Neural cell (in vitro differentiated cells): ENCODE measurements around the gene PTPRA. TPM values are rescaled to one million over a fixed set of nuclear protein-coding genes. Genes with fewer than 3 reads are reported as not detected.

Experiments
- H2AFZ ChIP-seq: fragments of 200-600, 300-800 bp; sonication (generic), shearing (Covaris generic); 2 replicates; pipeline ENCODE4 v1.6.0; 2014; ENCODE audit warnings: low read depth, mild to moderate bottlenecking, antibody characterized with exemption, low read length, moderate library complexity
- H3F3A ChIP-seq: fragments of 200-600 bp; shearing (Covaris generic); 2 replicates; pipeline ENCODE4 v1.6.1; 2016; ENCODE audit warnings: mild to moderate bottlenecking, moderate library complexity, mixed read lengths, antibody characterized with exemption, low read length; ENCODE audit not compliant: insufficient read depth, poor library complexity, severe bottlenecking
- H3K27ac ChIP-seq: fragments of 200-600, 300-800 bp; sonication (generic), shearing (Covaris generic); 2 replicates; pipeline ENCODE4 v1.5.1; 2014; ENCODE audit warnings: mild to moderate bottlenecking, low read length, moderate library complexity
- H3K27me3 ChIP-seq: fragments of 300-800, 200-600 bp; sonication (generic), shearing (Covaris generic); 2 replicates; pipeline ENCODE4 v1.6.0; 2014; ENCODE audit warnings: mild to moderate bottlenecking, low read depth, low read length, moderate library complexity; ENCODE audit not compliant: insufficient read depth
- H3K36me3 ChIP-seq: fragments of 300-800, 200-600 bp; sonication (generic), shearing (Covaris generic); 2 replicates; pipeline ENCODE4 v1.5.1; 2014; ENCODE audit warnings: mild to moderate bottlenecking, antibody characterized with exemption, low read length, moderate library complexity; ENCODE audit not compliant: insufficient read depth
- H3K4me2 ChIP-seq: fragments of 300-800, 200-600 bp; sonication (generic), shearing (Covaris generic); 2 replicates; pipeline ENCODE4 v1.6.0; 2014; ENCODE audit warnings: mild to moderate bottlenecking, low read length
- H3K4me3 ChIP-seq: fragments of 300-800, 200-600 bp; sonication (generic), shearing (Covaris generic); 2 replicates; pipeline ENCODE4 v1.5.1; 2014; ENCODE audit warnings: mild to moderate bottlenecking, low read length, moderate library complexity
- H3K79me2 ChIP-seq: fragments of 200-600 bp; shearing (Covaris generic); replicated peaks from 2 replicates; pipeline ENCODE4 v1.6.0; 2014; ENCODE audit warnings: mild to moderate bottlenecking, low read length, moderate library complexity; ENCODE audit not compliant: insufficient read depth
- H3K9ac ChIP-seq: fragments of 300-800, 200-600 bp; sonication (generic), shearing (Covaris generic); 2 replicates; pipeline ENCODE4 v1.6.1; 2016; ENCODE audit warnings: mild to moderate bottlenecking, low read length, mixed read lengths
- H3K9me2 ChIP-seq: fragments of 200-600 bp; shearing (Covaris generic); 2 replicates; pipeline ENCODE4 v1.6.1; 2016; ENCODE audit warnings: mild to moderate bottlenecking, low read length, mixed read lengths; ENCODE audit not compliant: insufficient read depth
- H3K9me3 ChIP-seq: fragments of 200-600, 300-800 bp; sonication (generic), shearing (Covaris generic); 2 replicates; pipeline ENCODE4 v1.6.1; 2016; ENCODE audit warnings: mild to moderate bottlenecking, mixed run types, low read length, moderate library complexity, mixed read lengths
- H4K20me1 ChIP-seq: fragments of 200-600 bp; shearing (Covaris generic); 2 replicates; pipeline ENCODE4 v1.6.1; 2016; ENCODE audit warnings: mild to moderate bottlenecking, mixed run types; ENCODE audit not compliant: insufficient read depth
- EP300 ChIP-seq: fragments of 450-650 bp; conservative IDR thresholded peaks from 2 replicates; pipeline ENCODE4 v1.6.1; 2014; ENCODE audit warnings: antibody characterized with exemption, mild to moderate bottlenecking, moderate library complexity; ENCODE audit not compliant: poor library complexity, severe bottlenecking
- EZH2 ChIP-seq: fragments of 200-600, 300-800 bp; shearing (Covaris generic), sonication (generic); IDR thresholded peaks from 2 replicates; pipeline ENCODE4 v1.6.1; 2014; ENCODE audit warnings: antibody characterized with exemption, low read length, borderline replicate concordance, mild to moderate bottlenecking; ENCODE audit not compliant: insufficient read depth, poor library complexity, severe bottlenecking
- MXI1 ChIP-seq: fragments of 450-650 bp; conservative IDR thresholded peaks from 2 replicates; pipeline ENCODE4 v1.6.1; 2014; ENCODE audit warnings: antibody characterized with exemption, mild to moderate bottlenecking; ENCODE audit not compliant: poor library complexity, severe bottlenecking
- POLR2AphosphoS5 ChIP-seq: IDR thresholded peaks from 2 replicates; pipeline ENCODE4 v1.6.1; 2012
- RAD21 ChIP-seq: fragments of 450-650 bp; conservative IDR thresholded peaks from 2 replicates; pipeline ENCODE4 v1.6.1; 2014; ENCODE audit warnings: antibody characterized with exemption, mild to moderate bottlenecking, moderate library complexity
- SMC3 ChIP-seq: fragments of 450-650 bp; conservative IDR thresholded peaks from 2 replicates; pipeline ENCODE4 v1.6.1; 2014; ENCODE audit warnings: antibody characterized with exemption, mild to moderate bottlenecking, moderate library complexity; ENCODE audit not compliant: poor library complexity
- TAF1 ChIP-seq: IDR thresholded peaks from 2 replicates; pipeline ENCODE4 v1.6.1; 2012; ENCODE audit warnings: low read depth
- polyA plus RNA-seq: library from polyadenylated mRNA; depleted of rRNA; stranded (reverse); fragments of >200 nt; gene quantifications from 2 replicates; pipeline ENCODE4 v1.2.3, GENCODE V29; 2014
- TF ChIP-seq, protein P1 (sequence below): fragments of 450-650 bp; IDR thresholded peaks from 2 replicates; pipeline ENCODE4 v1.5.1; 2014; ENCODE audit warnings: antibody characterized with exemption, mild to moderate bottlenecking, moderate library complexity; ENCODE audit not compliant: poor library complexity, severe bottlenecking
- TF ChIP-seq, protein P2 (sequence below): IDR thresholded peaks from 2 replicates; pipeline ENCODE4 v1.6.1; 2012; ENCODE audit warnings: borderline replicate concordance

PTPRA gene
- polyA plus RNA-seq, 1 donor from 2014 or later: 68.2 TPM

DNA sequence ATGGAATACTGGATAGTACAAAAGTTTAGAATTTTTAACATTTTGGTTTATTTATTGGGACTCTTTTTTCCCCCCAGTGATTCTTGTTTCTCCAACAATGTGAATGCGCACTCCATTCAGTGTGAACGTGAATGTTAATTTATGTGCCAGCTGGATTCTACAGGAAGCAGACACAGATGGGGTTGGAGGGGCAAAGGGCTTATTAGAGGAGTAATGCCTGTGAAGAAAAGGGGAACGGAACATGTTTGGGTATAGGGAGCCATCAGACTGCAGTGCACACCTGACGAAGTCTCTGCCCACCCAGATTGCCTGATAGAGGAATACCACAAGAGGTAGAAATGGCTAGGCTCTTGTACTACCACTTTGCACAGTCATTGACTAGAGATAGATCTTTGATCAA lies 48.2 kb downstream of the PTPRA start:
- H3K9me2 ChIP-seq: no peaks in the 10 kb centered on the region
- no peaks in the 10 kb centered on the region for H3K36me3 ChIP-seq
- H3K4me2 ChIP-seq: no peak overlapping the region
- no peak overlapping the region for H3K9ac ChIP-seq
- H3K27me3 ChIP-seq: no peaks in the 10 kb centered on the region
- H2AFZ ChIP-seq: no peak overlapping the region
- H3F3A ChIP-seq: no peaks in the 10 kb centered on the region
- H4K20me1 ChIP-seq: no peaks in the 10 kb centered on the region
- peaks cover under 1% of the 10 kb centered on the region for H3K9me3 ChIP-seq
- TF ChIP-seq, protein P1, sequence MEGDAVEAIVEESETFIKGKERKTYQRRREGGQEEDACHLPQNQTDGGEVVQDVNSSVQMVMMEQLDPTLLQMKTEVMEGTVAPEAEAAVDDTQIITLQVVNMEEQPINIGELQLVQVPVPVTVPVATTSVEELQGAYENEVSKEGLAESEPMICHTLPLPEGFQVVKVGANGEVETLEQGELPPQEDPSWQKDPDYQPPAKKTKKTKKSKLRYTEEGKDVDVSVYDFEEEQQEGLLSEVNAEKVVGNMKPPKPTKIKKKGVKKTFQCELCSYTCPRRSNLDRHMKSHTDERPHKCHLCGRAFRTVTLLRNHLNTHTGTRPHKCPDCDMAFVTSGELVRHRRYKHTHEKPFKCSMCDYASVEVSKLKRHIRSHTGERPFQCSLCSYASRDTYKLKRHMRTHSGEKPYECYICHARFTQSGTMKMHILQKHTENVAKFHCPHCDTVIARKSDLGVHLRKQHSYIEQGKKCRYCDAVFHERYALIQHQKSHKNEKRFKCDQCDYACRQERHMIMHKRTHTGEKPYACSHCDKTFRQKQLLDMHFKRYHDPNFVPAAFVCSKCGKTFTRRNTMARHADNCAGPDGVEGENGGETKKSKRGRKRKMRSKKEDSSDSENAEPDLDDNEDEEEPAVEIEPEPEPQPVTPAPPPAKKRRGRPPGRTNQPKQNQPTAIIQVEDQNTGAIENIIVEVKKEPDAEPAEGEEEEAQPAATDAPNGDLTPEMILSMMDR: no peak
- no peak for TF ChIP-seq TAF1
- TF ChIP-seq SMC3: no peak
- TF ChIP-seq, protein P2, sequence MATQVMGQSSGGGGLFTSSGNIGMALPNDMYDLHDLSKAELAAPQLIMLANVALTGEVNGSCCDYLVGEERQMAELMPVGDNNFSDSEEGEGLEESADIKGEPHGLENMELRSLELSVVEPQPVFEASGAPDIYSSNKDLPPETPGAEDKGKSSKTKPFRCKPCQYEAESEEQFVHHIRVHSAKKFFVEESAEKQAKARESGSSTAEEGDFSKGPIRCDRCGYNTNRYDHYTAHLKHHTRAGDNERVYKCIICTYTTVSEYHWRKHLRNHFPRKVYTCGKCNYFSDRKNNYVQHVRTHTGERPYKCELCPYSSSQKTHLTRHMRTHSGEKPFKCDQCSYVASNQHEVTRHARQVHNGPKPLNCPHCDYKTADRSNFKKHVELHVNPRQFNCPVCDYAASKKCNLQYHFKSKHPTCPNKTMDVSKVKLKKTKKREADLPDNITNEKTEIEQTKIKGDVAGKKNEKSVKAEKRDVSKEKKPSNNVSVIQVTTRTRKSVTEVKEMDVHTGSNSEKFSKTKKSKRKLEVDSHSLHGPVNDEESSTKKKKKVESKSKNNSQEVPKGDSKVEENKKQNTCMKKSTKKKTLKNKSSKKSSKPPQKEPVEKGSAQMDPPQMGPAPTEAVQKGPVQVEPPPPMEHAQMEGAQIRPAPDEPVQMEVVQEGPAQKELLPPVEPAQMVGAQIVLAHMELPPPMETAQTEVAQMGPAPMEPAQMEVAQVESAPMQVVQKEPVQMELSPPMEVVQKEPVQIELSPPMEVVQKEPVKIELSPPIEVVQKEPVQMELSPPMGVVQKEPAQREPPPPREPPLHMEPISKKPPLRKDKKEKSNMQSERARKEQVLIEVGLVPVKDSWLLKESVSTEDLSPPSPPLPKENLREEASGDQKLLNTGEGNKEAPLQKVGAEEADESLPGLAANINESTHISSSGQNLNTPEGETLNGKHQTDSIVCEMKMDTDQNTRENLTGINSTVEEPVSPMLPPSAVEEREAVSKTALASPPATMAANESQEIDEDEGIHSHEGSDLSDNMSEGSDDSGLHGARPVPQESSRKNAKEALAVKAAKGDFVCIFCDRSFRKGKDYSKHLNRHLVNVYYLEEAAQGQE: no peak
- no peak for TF ChIP-seq EZH2
- H3K4me3 ChIP-seq: no peak overlapping the region
- H3K79me2 ChIP-seq: peaks cover 4% of the 10 kb centered on the region
- H3K27ac ChIP-seq: no peak overlapping the region

DNA sequence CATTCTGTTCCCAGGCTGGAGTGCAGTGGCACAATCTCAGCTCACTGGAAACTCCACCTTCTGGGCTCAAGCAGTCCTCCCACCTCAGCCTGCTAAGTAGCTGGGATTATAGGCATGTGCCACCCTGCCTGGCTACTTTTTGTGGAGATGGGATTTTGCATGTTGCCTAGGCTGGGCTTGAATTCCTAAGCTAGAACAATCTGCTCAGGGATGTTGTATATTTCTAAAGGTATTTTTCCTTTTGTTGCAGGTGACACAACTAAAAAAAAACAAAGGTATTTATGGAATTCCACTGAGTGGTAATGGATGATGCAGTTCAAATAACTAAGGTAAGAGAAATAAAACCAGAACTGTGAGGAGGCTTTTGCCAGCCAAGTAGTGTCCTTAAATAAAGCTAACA lies 49.7 kb downstream of the PTPRA start:
- Histone ChIP-seq H3K9me2 (no peaks in the 10 kb centered on the region), H4K20me1 (no peaks in the 10 kb centered on the region), H3K79me2 (no peaks in the 10 kb centered on the region), H3K9ac (no peak overlapping the region), H3K27ac (no peak overlapping the region), H3K9me3 (no peaks in the 10 kb centered on the region), H3K4me3 (no peak overlapping the region), H2AFZ (no peak overlapping the region), H3K4me2 (no peak overlapping the region), H3F3A (no peaks in the 10 kb centered on the region), H3K27me3 (no peaks in the 10 kb centered on the region), H3K36me3 (no peaks in the 10 kb centered on the region)
- TF ChIP-seq, protein P2: no peak
- TF ChIP-seq EP300 (no peak), RAD21 (no peak), EZH2 (no peak), MXI1 (no peak), TAF1 (no peak), SMC3 (no peak), POLR2AphosphoS5 (no peak)
- TF ChIP-seq, protein P1: no peak
